NCI-H82 treated with DMSO at 0.1 percent for 48 hours (cell line): ENCODE measurements around the gene PHB1.
"Not testable (repeated sequence)": the region's sequence is repeated elsewhere in the genome, so short reads cannot be mapped to it uniquely, and the experiment has no call there.

Experiments
- DNase-seq: peaks from one replicate; lab custom pipeline; 2025; ENCODE audit not compliant: unreplicated experiment; lab: John Stamatoyannopoulos, UW

The PHB1 gene

DNA sequence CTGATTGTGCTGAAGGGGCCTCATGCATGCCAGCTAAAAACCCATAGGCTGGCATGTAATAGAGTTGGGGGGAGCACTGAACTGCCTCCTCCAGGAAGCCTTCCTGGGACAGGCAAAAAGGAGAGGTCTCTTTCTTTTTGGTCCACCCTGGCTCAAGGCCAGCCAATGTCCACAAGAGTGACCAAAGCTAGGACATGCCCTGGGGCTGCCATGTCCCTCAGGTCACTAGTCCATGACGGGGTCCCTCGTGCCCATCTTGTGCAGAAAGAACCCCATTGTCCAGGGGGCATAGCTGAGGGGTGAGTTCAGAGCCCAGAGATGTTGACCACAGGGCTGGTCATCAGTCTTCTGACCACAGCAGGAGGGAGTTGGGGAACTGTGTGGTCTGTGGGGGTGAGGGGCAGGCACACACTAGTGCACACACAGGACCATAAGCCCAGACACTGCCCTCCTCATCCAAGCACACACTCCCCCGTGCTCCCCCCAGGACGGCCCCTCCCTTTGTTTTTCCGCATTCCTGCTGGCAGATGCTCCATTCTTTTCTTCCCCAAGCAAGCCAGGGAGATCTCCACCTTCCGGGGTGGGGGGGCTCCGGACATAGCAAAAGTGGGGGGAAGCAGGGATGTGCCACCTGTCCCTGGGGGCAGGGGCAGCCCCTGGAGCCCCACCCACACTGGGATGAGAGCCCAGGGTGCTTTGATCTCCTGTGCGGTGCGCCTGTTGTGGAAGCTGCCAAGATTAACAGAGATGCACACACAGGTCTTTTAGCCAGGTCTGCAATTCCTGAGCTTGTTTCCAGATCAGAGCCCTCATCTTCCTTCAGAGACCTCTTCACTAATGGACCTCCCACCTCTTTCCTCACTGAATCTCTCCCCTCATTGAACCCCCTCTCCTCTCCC, 25.2 kb upstream of the PHB1 start:
- DNase-seq: no peak

DNA sequence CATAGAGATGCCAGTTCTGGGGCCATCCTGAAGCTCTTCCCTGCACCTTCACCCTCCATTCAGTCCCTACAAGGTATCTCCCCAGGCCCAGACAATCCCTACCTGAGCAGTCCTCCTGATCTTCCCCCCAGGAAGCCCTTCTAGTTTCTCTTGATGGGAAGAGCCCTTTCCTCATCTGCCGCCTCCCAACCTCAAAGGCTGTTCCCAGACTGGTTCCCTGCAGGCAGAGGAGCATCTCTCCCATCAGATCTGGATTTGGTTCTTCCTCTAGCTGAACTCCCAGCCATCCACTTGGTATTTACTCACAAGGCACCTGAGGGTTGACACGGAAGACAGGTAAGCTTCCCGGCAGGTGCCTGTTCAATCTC, 24.6 kb upstream of the PHB1 start:
- no peak for DNase-seq

DNA sequence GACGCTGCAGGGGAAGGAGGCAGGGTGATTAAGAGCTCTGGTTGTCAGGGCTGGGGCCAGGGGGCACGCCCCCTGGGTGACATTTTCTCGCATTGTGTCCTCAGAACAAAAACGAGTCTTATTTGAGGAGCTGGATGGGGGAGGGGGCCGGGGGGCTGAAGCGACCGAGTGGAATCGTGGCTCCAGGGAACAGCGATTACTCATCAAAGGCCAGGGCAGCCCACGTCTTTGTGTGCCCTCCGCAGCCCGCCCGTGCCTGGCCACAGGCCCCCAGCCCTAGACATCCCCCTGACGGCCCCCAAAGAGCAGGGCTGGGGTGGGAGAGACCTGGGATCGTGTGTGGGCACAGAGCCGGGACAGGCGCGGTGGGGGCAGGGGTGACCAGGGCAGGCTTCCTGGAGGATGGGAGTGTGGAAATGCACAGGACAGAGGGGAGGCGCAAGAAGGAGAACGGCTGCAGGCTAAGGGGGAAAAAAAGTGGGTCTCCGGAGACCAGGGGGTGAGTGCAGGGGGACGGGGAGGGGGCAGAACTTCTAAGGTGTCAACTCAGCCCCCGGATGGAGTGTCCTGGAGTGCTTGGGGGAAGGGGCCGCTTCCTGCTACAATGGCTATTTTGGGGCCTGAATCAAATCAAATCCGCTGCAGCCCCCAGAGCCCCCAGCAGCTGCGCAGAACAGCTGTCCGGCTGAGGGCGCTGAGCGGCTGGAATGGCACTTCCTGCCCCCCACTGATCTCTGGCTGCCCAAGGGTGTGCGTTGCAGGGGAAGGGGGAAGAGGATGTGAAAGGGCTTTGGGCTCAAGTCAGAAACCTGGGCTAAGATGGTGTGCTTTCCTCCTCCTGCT, 24.0 kb upstream of the PHB1 start:
- no peak for DNase-seq

DNA sequence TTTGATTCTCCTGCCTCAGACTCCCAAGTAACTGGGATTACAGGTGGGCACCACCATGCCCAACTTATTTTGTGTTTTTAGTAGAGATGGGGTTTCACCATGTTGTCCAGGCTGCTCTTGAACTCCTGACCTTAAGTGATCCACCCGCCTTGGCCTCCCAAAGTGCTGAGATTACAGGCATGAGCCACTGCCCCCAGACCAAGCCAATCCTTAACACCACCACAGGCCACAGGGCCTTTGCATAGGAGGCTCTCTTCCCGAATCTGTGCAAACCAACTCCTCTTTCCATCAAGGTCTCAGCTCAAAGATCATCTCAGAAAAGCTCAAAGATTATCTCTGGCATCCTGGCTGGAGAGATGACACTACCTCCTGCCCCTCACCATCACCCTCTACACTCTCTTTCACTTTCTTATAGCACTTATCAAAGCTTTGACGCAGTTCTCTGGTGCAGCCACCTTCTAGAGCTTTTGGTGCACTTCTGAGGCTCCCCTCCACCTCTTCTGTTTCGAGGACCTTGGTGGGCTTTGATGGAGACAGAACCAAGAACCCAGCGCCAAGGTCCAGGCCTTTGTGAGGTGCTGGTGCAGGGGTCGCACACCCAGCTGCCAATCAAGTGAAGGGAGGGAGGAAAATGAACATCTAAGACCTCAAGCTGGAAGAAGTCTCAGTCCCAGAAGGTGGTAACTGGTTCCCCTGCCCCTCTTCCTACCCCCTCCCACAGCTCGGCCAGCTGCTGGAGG, 23.2 kb upstream of the PHB1 start:
- no peak for DNase-seq

DNA sequence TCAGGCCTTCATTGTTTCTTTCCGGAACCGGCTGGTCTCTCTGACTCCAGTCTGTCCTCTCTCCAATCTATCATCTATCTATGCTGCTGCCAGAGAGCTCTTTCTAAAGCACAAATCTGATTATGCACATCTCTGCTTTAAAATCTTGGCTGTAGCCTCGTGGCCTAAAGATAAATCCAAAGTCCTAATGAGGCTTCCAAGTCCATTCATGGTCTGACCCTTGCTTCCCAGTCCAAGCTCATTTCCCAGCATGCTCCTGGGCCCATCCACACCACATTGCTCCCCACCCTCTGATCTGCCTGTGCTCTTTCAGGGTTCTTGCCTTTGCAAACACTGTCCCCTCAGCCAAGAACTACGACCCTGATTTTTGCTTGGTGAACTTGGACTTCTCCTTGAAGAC, 21.5 kb upstream of the PHB1 start:
- no peak for DNase-seq

DNA sequence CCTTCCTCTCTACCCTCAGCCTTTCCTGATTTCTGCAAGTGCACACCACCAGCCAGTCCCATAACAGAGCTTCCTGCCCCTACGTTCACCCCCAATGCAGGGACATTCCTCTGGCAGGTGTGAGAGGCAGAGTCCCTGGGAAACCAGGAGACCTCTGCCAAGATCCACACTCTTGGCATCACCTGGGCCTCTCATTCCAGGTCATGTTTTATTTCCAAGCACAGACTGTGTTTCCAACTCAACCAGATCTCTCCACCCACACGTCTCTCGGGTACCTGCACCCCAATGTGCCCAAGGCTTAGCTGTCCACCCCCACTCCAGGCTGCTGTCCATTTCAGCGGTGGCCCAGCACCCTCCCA, 21.0 kb upstream of the PHB1 start:
- DNase-seq: no peak

DNA sequence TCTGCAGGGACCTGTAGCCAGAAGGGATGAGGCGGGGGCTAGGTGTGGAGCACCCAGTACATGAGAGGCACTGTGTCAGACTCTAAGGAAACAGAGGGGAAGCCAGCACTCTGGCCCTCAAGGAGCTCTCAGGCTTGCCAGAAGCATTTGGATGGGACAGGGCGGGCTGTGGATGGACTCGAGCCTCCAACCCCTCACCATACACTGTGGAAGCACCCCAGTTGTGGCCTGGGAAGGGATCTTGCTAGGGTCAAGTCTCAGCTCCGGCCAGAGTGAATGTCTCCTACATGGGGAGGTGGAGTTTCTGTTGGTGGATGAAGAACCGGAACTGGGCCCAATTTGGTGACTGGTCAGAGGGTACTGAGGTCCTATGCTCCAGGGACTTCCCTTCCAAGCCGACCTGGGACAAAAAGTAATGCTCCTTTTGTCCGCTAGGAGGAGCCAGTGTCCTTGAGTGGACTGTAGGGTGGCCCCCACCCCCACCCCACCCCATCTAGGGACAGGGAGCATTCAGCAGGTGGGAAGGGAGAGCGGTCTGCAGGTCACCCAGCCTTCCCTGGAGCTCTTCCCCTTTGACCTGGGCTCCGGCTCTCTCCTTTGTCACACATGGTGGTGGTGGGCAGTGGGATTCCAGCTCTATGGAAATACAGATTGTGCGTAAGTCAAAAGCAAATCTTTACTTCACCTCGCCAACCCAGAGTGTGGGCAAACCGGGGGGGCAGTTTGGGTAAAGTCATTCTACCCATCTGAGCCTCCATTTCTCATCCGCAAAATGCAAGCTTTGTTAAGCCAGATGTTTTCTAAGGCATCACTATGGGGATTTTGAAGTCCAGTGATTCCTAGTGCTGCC, 20.4 kb upstream of the PHB1 start:
- peak; percentile 67 for DNase-seq

DNA sequence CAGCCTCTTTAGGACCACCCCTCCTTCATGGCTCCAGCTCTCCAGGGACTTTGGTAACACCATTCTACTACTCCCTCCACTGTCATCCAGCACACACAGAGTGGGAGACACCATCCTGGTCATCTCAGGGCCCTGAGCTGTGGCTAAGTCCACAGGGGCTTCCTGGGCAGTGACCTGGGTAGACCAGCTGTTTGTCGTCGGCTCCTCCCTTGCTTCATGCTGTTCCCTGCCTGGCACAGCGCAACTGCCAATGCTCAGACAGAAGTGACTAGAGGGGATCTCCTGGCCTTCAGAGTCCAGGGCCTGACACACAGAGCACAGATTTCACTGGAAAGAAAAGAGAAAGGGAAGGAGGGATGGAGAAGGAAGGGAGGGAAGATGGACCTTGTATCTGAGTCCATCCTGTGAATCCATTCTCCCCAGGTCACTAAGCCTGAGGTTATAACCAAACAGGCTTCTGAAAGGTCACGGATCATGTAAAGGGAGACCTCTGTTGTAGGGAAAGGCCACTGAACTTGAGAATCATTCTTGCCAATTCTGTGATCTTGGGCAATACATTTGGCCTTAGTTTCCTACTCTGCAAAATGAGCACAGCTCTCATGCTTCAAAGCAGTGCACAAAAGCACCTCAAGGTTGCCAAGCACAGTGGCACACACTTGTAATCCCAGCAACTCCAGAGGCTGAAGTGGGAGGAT, 18.5 kb upstream of the PHB1 start:
- no peak for DNase-seq

DNA sequence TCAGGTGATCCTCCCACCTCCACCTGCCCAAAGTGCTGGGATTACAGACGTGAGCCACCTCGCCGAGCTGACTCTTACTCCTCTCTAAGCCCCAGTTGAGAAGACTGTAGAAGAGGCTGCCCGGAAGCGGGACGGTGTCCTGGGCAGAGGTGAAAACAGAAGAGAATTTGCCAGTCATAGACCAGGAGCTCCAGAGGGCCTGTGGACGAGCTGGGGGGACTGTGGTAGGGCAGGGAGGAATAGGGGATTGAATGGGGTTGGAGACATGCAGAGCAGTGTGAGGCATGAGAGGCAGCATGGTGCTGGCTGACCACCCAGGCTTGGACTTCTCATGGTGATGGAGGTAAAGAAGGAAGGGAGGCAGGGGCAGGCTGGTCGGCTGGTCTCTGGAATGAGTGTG, 17.1 kb upstream of the PHB1 start:
- no peak for DNase-seq

DNA sequence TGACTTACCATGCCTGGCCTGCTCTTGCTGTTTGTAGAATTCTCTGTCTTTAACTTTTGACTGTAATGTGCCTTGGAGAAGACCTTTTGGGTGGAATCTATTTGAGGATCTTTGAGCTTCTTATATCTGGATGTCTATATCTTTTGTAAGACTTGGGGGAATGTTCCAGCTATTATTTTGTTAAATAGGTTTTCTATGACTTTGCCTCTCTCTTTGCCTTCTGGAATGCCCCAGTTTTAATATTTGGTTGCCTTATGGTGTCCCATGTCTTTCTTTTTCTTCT, 10.3 kb upstream of the PHB1 start:
- no peak for DNase-seq

DNA sequence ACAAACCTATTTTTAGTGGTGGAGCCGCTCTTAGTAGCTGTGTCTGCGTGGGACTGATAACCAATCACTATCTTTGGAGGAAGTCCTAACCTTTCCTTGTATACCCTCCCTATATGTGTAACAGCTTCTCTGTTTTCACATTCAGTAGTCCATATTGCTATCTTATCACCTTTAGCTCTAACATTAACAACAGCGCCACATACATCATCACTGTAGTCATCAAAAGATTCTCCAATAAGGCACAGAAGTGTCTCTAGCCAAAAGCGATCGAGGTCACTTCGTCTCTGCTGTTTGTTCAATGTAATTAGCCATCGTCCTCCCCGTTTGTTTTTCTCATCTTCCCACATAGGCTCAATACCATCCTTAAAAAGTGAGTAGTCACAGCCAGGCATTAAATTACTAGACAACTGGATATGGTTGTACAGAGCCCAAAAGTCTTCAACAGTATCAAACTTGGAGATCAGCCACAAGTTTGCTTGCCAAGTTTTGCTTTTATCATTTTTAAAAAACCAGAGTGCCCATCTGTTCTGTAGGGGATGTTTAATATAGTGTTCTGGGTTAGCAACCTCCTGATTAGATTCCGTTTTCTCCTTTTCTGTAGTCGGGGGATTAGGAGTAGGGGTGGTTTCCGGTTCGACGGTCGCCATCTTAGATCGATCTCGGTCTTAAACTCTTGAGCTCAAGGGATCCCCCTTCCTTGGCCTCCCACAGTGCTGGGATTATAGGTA, 9.8 kb upstream of the PHB1 start:
- not testable (repeated sequence) for DNase-seq

DNA sequence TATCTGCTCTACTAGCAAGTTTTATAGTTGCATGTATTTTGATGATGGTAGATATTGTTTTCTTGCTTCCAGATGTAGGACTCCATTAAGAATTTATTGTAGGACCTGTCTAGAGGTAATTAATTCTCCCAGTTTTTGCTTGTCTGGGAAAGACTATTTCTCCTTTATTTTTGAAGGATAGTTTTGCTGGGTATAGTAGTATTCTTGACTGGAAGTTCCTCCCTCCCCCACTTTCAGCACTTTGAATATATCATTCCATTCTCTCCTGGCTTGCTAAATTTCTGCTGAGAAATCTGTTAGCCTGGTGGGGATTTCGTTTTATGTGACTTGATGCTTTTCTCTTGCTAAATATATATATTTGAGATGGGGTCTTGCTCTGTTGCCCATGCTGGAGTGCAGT, 8.0 kb upstream of the PHB1 start:
- DNase-seq: no peak

DNA sequence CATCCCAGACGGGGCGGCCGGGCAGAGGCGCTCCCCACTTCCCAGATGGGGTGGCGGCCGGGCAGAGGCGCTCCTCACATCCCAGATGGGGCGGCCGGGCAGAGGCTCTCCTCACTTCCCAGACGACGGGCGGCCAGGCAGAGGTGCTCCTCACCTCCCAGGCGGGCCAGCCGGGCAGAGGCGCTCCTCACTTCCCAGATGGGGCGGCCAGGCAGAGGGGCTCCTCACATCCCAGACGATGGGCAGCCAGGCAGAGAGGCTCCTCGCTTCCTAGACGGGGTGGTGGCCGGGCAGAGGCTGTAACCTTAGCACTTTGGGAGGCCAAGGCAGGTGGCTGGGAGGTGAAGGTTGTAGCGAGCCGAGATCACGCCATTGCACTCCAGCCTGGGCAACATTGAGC, 5.1 kb upstream of the PHB1 start:
- DNase-seq: not testable (repeated sequence)

DNA sequence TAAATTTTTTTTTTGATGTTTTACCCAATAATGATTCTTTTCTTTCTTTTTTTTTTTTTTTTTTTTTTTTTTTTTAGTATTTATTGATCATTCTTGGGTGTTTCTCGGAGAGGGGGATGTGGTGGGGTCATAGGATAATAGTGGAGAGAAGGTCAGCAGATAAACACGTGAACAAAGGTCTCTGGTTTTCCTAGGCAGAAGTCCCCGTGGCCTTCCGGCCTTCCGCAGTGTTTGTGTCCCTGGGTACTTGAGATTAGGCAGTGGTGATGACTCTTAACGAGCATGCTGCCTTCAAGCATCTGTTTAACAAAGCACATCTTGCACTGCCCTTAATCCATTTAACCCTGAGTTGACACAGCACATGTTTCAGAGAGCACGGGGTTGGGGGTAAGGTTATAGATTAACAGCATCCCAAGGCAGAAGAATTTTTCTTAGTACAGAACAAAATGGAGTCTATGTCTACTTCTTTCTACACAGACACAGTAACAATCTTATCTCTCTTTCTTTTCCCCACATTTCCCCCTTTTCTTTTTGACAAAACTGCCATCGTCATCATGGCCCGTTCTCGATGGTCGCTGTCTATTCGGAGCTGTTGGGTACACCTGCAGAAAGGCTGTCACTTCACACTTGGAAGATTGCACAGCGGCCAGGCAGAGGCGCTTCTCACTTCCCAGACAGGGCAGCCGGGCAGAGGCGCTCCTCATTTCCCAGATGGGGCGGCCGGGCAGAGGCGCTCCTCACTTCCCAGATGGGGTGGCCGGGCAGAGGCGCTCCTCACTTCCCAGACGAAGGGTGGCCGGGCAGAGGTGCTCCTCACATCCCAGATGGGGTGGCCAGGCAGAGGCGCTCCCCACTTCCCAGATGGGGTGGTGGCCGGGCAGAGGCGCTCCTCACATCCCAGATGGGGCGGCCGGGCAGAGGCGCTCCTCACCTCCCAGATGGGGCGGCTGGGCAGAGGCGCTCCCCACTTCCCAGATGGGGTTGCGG, 4.4 kb upstream of the PHB1 start:
- DNase-seq: not testable (repeated sequence)

DNA sequence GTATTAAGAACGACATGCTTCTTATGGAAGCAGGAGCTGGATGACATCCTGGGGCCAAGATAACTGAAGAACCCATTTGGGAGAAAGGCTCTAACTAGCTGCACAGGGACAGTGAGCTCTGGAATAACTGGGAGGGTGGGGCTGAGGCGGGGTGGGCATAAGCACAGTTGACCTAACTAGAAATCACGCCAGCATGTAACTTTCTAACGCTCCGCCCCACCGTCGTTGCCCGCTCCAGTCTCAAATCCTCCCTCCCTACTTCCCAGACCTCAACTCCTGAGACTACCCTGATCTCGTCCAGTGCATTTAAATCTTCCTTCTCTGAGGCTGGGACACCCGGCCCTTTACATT, 436 bp downstream of the PHB1 start:
- no peak for DNase-seq

DNA sequence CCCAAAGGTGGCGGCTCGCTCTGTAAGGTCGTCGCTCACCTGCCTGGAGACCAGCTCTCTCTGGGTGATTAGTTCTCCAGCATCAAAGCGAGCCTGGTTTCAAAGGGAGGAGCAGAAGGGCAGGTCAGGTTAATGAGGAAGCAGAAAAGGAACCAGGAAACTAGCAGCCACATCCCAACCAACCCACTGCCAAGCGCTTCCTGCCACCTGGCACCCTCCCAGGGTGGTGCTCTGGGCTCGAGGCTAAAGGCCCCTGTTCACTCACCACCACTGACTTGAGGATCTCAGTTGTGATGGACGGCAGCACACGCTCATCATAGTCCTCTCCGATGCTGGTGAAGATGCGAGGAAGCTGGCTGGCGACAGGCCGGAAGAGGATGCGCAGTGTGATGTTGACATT, 5.6 kb downstream of the PHB1 start:
- DNase-seq: no peak

DNA sequence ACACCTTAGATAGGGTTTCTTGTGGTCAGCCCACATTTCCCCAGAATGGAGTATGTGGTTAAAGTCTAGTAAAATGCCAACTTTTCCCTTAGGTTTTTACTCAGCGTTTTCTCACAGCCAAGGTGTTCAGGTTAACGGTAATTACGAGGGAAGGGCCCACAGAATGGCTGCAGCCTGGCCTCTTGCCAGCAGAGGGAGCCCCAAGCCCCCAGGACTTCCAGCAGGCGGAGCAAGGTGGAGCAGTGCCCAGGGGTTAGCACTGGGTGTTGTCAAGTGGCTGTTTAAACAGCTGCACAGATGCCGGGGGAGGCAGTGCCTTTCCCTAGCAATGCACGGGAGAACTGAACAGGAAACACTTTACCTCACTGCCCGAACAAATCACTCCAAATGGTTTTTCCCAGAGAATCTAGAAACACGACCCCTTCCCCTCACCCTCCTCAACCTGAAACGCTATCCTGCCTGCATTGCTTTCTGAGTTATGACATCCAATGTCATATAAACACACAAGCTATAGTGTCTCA, 6.6 kb downstream of the PHB1 start:
- peak; percentile 34 for DNase-seq

DNA sequence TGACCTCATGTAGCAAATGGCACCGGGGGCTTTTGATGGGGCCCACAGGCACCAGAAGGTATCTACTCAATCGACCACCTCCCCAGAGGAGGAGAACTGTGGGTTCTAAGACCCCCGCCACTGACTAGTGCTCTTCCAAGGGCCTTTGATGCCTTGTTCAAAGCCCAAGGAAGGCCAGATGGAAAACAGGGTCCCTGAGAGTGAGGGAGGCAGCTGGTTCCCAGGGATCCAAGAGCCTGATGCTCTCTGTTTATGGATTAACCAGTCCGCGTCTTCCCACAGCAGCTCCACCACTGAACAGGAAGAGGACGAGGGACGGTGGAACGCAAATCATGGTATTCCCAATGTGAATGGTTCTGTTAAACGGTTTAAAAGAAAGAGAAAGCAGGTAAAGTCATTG, 7.6 kb downstream of the PHB1 start:
- DNase-seq: no peak
